Cardiac septum (tissue), 1 donor: ENCODE results near the gene WWTR1. TPM values are rescaled to one million over a fixed set of nuclear protein-coding genes. Genes with fewer than 3 reads are reported as not detected.

ENCODE experiments used
- DNase-seq: peaks from one replicate; pipeline ENCODE4 v3.0.0-alpha.2; 2020; ENCODE audit warnings: low spot score
- intact Hi-C: fragments of 100-400 bp; cut with DNase I; formaldehyde crosslinking; loops from one replicate; pipeline ENCODE4 v1.14.0; 2022
- total RNA-seq: library from RNA; stranded (reverse); fragmentation: NEBNext Ultra II Directional; extraction: Animal tissue kit (Norgen Biotek cat#: 25700); gene quantifications from one replicate; pipeline ENCODE4 v1.2.1, GENCODE V29; 2021
- donor health status: DM: no; HTN: no; CAD: no.

WWTR1 gene
- total RNA-seq, 1 donor from 2014 or later, result 82.7 TPM

DNA sequence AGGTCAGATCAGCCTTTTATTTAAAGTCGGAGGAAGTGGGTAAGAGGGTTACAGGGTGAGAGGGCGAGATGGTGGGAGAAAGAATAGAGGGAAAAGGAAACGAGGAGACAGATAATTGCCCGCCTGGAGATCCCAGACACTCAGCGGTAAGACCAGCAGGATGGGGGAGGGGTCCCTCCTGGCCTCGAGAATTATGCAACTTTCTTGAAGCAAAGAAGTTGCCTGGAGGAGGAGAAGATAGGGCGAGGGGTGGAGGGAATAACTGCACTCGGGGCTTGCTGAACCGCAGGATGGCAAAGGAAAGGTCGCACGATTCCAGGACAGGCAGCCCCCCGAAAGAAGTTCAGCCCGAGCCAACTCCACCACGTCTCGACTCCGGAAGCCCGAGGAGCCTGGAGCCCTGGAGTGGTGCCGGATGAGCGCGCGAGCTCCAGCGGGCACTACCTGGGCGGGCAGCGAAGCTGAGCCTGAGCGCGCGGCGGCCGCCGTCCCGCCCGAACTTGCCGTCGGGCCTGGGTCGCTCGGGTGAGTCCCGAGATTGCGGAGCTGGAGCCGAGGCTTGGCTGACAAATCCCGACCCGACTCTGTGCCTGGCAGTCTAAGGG is 402 bp downstream of the WWTR1 start:
- DNase-seq, result no peak

DNA sequence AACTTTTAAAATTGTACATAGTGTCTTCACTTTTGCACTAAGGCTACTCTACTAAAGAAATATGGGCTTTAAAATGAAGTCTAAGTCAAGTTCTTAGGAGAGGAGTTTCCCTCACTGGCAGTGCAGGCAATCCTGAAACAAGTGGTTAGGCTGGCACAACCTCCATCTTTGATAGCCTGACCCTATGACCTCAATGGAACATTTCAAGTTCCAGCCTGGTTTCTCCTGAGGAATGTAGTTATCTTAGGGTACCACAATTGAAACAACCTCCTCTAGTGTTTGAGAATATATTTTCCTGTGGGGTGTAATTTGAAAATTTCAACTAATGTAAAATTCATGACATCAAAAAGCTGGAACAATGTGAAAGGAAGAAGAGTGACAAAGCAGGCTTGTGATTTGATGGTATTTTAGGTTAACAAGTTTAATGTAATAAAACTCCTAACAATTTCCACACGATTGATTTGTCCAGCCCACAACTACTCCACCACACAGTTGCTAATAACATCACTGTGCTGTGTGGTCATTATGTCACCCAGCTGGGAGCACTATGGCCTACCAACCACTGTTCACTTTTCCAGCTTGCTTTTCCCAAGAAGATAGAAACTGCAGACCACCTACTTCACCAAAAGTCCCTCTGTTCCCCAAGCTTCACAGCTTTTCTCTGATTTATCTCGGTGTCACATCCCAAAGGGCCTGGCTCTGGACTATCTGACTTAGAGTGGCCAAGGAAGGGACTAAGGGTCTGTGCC is 1.8 kb downstream of the WWTR1 start:
- intact Hi-C loops, result loop anchor here (2.0 to 5.0 kb wide), 3 partner anchors 35 to 124 kb away; no protein-coding TSS in a partner anchor
- no peak for DNase-seq

More for the DNA sequence above, 402 bp downstream of the WWTR1 start:
- intact Hi-C loops, result loop anchor here (2.0 to 5.0 kb wide), 3 partner anchors 37 to 125 kb away; no protein-coding TSS in a partner anchor

DNA sequence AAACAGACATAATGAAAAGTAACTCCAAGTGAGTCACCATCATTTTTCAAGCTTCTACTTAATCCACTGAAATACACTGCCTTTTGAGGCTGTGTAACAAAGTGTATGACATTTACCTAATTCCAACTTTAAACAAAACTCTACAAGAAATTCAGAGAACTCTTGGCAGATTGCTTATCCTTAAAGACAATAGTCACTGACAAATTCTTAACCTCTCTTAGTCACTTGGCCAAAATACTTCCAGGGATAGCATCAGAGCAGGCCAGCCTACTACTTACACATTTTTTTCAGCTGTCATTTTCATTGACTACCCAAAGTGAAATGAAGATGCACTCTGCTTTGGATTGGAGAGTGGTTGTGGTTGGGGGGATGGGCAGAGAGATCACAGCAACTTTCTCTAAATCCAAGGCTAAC is 3.6 kb downstream of the WWTR1 start:
- intact Hi-C loops, result no loop called here
- DNase-seq, result no peak

DNA sequence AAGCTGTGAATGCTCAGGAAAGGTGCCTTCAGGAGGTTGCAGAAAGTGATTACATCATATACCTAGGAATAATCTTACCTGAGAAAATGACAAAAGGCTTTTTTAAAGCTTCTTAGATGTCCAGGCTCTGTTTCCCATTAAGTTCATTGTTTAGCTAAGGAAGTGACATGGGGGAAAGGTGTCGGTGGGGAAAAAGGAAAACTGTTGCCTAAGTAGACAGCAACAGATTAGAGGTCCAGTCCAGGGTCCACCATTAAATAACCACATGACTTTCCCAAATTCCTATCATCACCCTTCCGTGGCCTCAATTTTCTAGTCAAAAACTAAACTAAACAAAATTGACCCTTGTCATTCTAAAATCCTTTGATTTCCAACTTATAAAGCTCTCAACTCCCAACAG is 4.3 kb downstream of the WWTR1 start:
- no peak for DNase-seq
- intact Hi-C loops, result no loop called here

DNA sequence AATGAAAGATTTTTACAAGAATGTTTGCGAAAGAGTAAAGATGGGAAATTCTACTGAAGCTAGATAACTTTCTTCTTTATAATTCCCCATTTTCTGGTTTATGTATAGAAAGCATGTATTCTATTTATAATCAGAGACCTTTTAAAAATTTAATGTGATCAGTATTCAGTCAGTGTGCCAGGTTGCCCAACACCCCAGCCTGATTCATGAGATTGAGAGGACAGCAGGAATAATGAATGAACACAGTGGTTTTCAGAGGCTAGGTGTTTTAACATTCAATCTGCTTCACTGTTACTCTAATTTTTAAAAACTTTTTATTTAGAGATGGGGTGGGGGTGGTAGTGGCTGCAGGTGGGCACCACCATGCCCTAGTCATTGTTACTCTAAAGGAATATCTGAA is 4.7 kb downstream of the WWTR1 start:
- no peak for DNase-seq

DNA sequence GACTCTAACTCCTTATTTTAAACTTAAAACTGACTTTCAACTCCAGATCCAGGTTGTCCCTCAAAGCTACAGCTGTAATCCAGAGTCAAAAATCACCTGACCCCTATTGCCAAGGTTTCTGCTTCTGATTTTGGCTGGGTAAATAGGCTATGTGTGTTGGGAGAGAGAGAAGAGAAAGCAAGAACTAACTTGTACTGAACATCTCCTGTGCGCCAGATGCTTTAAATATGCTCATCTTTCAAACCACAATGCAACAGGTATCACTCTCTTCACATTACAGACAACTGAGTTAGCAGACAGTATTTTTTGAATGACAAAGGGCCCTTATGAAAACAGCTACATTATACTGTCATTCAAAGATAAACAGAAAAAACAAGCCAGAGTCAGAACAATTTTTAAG is 7.0 kb downstream of the WWTR1 start:
- intact Hi-C loops, result no loop called here
- no peak for DNase-seq

More for the DNA sequence above, 4.7 kb downstream of the WWTR1 start:
- intact Hi-C loops, result no loop called here

DNA sequence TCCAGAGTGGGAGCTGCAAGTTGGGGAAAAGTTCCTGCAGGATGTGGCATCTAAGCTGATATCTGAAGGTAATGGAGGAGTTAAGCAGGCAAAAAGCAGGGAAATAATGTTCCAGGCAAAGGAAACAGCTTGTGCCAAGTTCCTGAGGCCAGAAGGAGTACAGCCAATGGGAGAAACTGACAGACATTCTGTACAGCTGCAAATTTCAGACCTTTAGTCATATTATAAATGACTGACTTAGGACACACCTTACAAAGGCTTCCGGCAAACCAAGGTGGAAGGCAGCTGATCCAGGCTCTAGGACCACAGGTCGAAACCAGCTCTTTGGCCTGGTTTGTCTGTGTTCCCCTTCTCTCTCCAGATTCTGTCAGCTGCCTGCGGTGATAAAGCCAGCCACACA is 9.3 kb downstream of the WWTR1 start:
- intact Hi-C loops, result no loop called here
- DNase-seq, result no peak

DNA sequence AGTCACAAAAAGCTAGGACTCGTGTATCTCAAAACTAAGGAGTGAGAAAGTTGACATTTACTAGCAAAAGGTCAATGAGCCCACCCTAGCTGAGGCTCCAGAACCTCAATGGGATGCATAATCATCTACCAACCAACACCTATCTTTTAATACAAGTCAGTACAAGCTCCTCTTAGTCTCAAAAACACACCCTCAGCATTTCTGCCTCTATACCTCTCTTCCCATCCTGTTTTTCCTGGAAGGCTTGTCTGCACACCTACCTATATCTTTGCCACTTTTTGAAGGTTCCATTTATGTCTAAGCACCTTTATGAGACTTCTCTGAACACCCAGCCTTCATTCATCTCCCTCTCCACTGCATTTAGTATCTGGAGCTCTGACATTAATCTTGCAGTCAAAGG is 10.0 kb downstream of the WWTR1 start:
- intact Hi-C loops, result no loop called here
- no peak for DNase-seq

DNA sequence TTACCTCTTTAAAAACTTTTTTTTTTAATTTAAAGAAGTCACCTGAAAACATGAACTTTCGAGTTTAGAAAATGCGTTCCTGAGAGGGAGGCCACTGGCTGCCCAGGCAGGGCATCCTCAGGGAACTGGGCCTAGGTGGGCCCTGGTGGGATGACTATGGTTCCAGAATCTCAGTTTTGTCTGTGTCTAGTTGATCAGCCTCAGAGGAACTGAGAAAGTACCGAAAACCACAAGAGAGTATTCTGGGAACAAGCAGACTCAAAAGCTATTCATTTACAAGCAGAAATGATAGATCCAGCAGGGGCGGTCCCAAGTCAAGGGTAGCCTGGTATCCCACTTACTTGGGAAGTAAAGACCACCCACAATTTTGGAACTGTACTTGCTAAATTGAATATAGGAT is 10.5 kb downstream of the WWTR1 start:
- intact Hi-C loops, result no loop called here
- no peak for DNase-seq

DNA sequence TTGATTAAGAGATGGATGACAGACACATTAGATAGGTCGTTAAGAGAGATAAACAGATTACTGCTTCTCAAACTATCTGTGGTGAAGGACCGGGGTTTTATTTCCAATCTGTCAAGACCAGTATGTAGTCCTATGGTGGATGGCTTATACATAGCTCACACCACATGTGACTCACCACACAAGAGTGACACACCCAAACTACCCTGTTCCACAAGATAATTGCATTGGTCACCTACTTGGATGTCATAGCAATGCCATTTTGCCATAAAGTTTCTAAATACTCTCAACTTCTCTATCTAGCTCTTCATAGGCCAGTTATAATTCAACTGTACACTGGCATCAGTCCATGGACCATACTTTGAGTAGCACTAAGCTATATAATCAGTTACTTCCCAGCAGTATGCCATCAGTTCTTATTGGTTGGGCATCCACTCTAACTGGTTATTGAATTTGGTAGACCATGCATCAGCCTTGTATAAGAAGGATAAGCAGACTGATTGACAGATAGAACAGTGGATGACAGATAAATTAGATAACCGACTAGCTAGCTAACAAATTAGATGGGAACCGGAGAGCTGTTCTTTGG is 11.6 kb downstream of the WWTR1 start:
- no peak for DNase-seq
- intact Hi-C loops, result no loop called here

DNA sequence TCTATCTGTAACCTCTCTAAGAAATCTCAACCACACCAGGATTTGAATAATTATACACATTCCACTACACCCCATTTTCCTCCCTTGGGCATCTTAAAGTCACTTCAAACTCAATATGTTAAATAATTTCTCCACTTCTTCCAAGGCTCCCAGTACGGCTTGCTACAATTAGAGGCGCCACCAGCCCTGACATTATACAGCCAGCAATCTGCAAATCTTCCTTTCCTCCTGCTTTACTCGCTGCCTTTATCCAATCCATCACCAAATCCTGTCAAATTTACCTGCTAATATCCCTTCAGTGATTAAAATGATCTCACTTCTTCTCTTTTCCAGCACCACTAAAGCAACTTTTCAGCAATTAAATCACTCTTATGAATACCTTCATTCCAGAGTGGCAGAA is 13.9 kb downstream of the WWTR1 start:
- intact Hi-C loops, result no loop called here
- DNase-seq, result no peak

DNA sequence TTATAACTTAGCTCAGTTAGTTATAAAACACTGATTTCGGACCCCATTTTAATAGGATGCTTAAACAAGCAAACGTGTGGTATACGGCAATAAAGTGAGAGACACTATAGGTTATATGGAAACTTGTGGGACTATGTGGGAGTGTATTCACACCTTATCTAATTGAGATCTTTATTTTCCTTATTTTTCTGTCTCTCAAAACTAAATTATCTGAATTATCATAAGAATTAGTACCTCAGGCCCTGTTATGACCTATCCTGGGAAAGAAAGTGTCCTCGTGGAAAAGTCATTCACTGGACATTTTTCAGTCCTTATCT is 14.4 kb downstream of the WWTR1 start:
- DNase-seq, result no peak
- intact Hi-C loops, result no loop called here

DNA sequence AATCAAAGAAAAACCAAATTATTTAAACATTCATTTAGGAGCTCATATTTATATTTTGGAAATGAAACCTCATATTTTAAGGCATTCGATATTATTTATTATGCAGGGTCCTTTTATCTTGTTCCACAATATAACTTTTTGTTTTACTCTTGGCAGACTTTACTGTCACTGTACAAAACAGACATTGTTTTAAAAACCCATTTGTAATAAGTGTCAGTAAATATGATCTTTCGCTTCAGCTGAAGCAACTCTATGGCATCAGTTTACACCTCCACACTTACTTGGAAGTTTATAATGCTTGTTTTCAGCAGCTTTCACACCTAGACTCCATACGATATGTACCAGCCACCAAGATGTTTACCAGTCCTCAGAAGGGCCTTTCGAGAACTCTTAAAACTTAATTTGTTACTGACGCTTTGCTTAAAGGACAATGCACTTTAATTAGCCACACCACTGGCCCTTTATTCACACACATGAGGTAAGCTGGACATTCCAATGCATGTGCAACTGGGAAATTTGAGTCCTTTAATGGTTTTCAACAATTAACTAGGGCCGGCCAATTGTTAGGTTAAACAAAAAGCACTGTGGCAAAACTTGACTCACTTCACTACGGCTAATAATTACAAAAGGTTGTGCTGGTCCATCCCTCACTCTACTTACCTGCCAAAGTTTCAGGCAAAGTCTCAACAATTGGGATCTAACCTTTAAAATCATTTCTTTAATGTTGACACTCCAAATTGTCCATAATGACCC is 16.7 kb downstream of the WWTR1 start:
- intact Hi-C loops, result no loop called here
- DNase-seq, result no peak

DNA sequence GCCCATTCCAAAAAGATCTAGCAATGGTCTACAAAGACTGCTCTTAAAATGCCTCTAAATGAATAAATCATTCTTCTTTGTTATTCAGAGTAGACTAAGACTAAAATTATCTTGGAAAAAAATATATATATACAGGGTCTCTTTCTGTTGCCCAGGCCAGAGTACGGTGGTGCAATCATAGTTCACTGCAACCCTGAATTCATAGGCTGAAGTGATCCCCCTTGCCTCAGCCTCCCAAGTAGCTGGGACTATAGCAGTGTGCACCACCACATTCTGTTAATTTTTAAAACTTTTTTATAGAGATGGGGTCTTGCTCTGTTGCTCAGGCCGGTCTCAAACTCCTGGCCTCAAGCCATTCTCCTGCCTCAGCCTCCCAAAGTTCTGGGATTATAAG is 18.7 kb downstream of the WWTR1 start:
- intact Hi-C loops, result no loop called here
- DNase-seq, result no peak

DNA sequence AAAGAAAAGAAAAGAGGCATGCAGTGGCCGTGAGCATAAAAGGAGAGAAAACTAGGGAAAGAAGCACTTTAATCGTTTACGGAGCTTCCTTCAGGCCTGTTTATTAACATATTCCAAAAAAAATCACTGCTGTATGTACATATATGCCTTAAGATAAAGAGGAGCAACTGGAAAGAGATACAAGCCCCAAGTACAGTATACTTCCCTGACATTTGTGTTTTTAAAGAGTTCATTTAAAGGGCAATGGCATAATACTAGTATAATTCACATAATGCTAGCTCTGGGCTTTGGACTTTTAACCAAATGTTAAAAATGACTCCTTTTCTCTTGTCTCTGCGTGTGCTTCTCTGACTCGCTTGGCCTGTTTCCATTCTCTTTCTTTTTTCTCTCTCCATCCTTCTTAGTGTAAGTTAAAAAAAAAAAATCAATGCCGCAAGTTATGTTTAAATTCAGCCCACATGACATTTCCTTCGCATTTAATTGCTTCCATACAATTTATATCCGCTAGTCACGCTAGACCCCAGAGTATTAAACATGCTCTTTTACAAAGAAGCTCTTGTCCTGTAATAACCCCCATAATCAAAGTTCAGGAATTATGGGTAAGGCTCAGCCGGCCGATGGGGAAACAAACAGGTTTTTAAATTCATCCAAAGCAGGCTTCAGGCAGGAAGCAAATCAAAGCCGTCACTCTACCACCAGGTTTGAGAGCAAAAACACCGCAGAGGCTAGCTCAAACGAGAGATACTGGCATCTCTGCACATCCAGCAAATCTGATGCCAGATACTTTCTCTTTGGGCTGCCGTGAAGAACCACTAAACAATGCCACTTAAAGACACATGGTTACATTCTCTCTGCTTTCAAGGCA is 19.4 kb downstream of the WWTR1 start:
- DNase-seq, result no peak
- intact Hi-C loops, result no loop called here

DNA sequence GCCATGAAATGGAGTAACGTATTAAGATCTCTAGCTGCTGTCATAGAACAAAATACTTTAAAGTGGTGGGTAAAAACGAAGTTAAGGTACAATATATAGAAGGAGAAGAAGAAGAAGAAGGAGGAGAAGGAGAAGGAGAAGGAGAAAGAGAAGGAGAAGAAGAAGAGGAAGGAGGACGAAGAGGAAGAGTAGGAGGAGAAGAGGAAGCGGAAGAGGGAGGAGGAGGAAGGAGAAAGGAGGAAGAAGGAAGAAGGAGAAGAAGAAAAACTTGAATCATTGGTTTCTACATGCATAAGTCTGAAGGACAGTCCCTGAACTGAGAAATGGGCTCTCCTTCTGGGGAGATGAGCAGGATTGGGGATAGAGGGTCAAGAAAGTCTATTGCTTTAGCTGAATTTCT is 22.4 kb downstream of the WWTR1 start:
- DNase-seq, result no peak
- intact Hi-C loops, result no loop called here

DNA sequence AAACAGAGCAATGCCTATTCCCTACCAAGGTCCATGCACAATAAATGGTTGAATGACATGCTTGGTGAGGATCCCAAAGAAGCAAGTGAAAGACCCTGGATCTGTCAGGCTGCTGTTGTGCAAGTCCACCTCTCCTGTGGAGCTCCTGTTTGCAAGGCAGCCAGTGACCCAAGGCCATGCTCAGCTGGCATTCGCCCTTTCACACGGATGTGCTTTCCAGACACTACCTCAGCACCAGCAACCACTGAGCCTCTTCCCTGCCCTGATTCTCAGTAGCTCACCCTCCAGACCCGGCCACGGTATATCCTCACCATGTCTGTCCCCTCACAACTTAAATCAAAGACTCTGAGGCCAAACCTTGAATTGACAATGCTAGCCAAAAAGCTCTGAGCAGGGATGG is 23.3 kb downstream of the WWTR1 start:
- intact Hi-C loops, result no loop called here
- DNase-seq, result no peak

DNA sequence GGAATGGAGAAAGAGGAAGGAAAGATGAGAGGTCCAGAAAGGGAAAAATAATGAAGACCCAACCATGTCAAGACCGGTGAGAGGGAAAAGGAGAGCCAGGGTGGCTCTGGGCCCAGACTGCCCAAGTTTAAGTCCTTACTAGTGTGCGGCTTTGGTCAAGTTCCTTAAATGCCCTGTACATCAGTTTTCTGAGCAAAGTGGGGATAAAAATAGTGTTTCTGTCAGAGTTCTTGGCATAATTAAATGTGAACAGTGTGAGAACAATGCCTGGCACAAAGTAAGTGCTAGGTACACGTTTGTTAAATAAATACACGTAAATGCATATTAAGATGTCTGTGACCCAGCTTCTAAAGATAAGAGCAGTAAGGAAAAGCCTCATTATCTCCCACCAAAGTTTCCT is 23.8 kb downstream of the WWTR1 start:
- no peak for DNase-seq
- intact Hi-C loops, result no loop called here

DNA sequence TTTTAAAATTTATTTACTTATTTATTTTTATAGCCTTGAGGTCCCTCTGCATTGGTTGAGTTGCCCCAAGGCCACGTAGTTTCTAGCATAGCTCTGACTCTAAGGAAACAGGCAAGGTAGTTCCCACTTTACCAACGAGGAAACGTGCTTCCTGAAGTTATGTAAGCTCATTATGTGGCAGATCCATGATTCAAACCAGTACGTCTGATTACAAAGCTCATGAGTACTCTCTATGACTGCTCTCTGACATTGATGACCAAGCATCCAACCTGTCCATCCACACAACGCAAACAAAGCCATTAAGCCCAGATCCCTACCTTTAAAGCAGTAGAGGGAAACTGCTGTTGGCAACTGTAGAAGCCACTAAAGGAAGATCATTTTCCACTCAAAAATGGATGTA is 25.6 kb downstream of the WWTR1 start:
- DNase-seq, result no peak
- intact Hi-C loops, result no loop called here

DNA sequence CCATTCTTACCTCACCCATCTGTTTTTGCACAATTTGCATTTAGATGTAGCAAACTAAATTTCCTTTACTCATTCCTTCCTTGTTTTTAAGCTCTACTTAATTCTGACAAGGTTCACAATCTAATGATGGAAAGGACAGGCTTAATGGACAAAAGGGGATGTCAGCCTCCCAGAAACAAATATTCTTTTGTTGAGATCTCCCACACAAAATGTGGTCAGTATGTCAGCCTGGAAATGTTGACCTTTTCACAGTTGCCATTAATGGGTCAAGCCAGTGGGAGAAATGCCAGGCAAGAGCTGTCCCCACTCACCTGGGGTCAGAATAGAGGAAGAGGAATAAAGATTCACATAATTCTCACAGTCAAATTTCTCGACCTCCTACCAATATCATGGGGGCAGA is 27.0 kb downstream of the WWTR1 start:
- no peak for DNase-seq
- intact Hi-C loops, result no loop called here
